PFSK-1 (cell line): ENCODE results near the gene CRISPLD2.

ENCODE experiments used
- POLR2AphosphoS5 ChIP-seq: IDR thresholded peaks from 2 replicates; pipeline ENCODE4 v1.6.1; 2012; ENCODE audit warnings: low read depth, mild to moderate bottlenecking, control low read depth, low read length, moderate library complexity
- REST ChIP-seq, 2 experiments: IDR thresholded peaks; 2 replicates each; pipeline versions ENCODE4 v1.6.1 to v1.8.0; 2011 to 2012; ENCODE audit warnings: low read depth in 2 of 2, low read length in 2 of 2, control low read depth in 1 of 2, inconsistent platforms in 1 of 2, mild to moderate bottlenecking in 1 of 2, moderate library complexity in 1 of 2; ENCODE audit not compliant: insufficient read depth in 1 of 2

- TF ChIP-seq POLR2AphosphoS5 (no peak), REST (IDR thresholded peaks at IDR 0.05; ENCODE audit: insufficient read depth in 1 of 2, low read depth in 2 of 2, low read length in 2 of 2) (no peak)
These were observed 23.6 kb downstream of the CRISPLD2 start for GRCh38 chr16:84843149-84844048.
